ENCODE measurements around the gene FOSL1. TPM values are rescaled to one million over a fixed set of nuclear protein-coding genes. Genes with fewer than 3 reads are reported as not detected.

FOSL1 gene
- total and polyA plus RNA-seq, 2 of the 13 experiments (the other 11 are each of a cell fraction or from before 2014, with no cell fraction given): 4.0 to 4.1 TPM

GRCh38 chr11:65899356-65900124 lies 648 bp downstream of the FOSL1 start (continued):
- TF ChIP-seq CSRNP1 (CRISPR knock-in tag; IDR thresholded peaks at IDR 0.05): peak; percentile 79; the same call in 1 of the 2 replicates
- TF ChIP-seq MEF2D (CRISPR knock-in tag; IDR thresholded peaks at IDR 0.05): peak; percentile 70
- TF ChIP-seq THYN1 (CRISPR knock-in tag; IDR thresholded peaks at IDR 0.05; ENCODE audit: borderline replicate concordance, low read depth): no peak
- peak; percentile 84 for TF ChIP-seq SRY (CRISPR knock-in tag; IDR thresholded peaks at IDR 0.05)
- no peak for TF ChIP-seq NFIC (IDR thresholded peaks at IDR 0.05; ENCODE audit: low read length)
- TF ChIP-seq ZNF44 (CRISPR knock-in tag; IDR thresholded peaks at IDR 0.05): 0 out of 2 replicates have a peak, but pooled peaks have one; percentile 67
- TF ChIP-seq ZNF773 (CRISPR knock-in tag; IDR thresholded peaks at IDR 0.05; ENCODE audit: borderline replicate concordance): peak; percentile 54; the same call in 1 of the 2 replicates
- no peak for TF ChIP-seq POLR2AphosphoS5 (IDR thresholded peaks at IDR 0.05; ENCODE audit: low read depth, low read length)
- TF ChIP-seq ADNP (CRISPR knock-in tag; IDR thresholded peaks at IDR 0.05): no peak
- peak; percentile 96 for TF ChIP-seq UBTF (CRISPR knock-in tag; IDR thresholded peaks at IDR 0.05)
- TF ChIP-seq NFE2L2 (IDR thresholded peaks at IDR 0.05; ENCODE audit: low read length): peak; percentile 63
- TF ChIP-seq CBFB (CRISPR knock-in tag; IDR thresholded peaks at IDR 0.05): 0 out of 2 replicates have a peak, but pooled peaks have one; percentile 28
- no peak for TF ChIP-seq ZBTB40 (IDR thresholded peaks at IDR 0.05)
- TF ChIP-seq ZBTB40 (CRISPR knock-in tag; IDR thresholded peaks at IDR 0.05): peak; percentile 76
- no peak for TF ChIP-seq CREB1 (IDR thresholded peaks at IDR 0.05)
- TF ChIP-seq CREB1 (CRISPR knock-in tag; IDR thresholded peaks at IDR 0.05): no peak
- TF ChIP-seq LBX2 (CRISPR knock-in tag; IDR thresholded peaks at IDR 0.05; ENCODE audit: borderline replicate concordance): peak; percentile 54; the same call in 1 of the 2 replicates
